Colonic mucosa (tissue), 4 donors: ENCODE results near the gene ALLC. TPM values are rescaled to one million over a fixed set of nuclear protein-coding genes. Genes with fewer than 3 reads are reported as not detected.
"Not testable (repeated sequence)": the region's sequence is repeated elsewhere in the genome, so short reads cannot be mapped to it uniquely, and the experiment has no call there.

Experiments
- DNase-seq: peaks from one replicate; pipeline ENCODE4 v3.0.0-alpha.2; 2020
- H3K27ac ChIP-seq: fragments of 200-600 bp; one replicate; pipeline ENCODE4 v1.8.0; 2021
- H3K27me3 ChIP-seq: fragments of 200-600 bp; one replicate; pipeline ENCODE4 v1.8.0; 2021
- H3K36me3 ChIP-seq: fragments of 200-600 bp; one replicate; pipeline ENCODE4 v1.8.0; 2021
- H3K4me1 ChIP-seq: fragments of 200-600 bp; one replicate; pipeline ENCODE4 v1.8.0; 2021; ENCODE audit warnings: mild to moderate bottlenecking
- H3K4me3 ChIP-seq: fragments of 200-600 bp; one replicate; pipeline ENCODE4 v1.8.0; 2021
- H3K9ac ChIP-seq, 2 donors: one replicate each; pipeline ENCODE4 v1.7.0; 2013; ENCODE audit warnings: control low read depth in 2 of 2, low read depth in 2 of 2, low read length in 2 of 2
- H3K9me3 ChIP-seq: fragments of 200-600 bp; one replicate; pipeline ENCODE4 v1.8.0; 2021
- intact Hi-C: fragments of 100-400 bp; cut with DNase I; formaldehyde crosslinking; loops from one replicate; pipeline ENCODE4 v1.14.1; 2022
- total RNA-seq, 2 donors: library from RNA; stranded (reverse); fragmentation: NEBNext Ultra II Directional in 1 of 2; extraction: Animal tissue kit (Norgen Biotek cat#: 25700) in 1 of 2; gene quantifications; one replicate each; pipeline ENCODE4 v1.2.1, GENCODE V29; 2021
- TF ChIP-seq, protein P1 (sequence below): fragments of 200-600 bp; IDR thresholded peaks from one replicate; pipeline ENCODE4 v1.8.0; 2022; ENCODE audit warnings: antibody characterized with exemption, mild to moderate bottlenecking
- donor health status: healthy.
- donor health status: DM: no; HTN: no; CAD: no.
- donor health status: DM: no; HTN: no; CAD: no.

ALLC gene
- total RNA-seq, 2 donors from 2014 or later = not detected

- no peaks in the 10 kb centered on the region for H3K27me3 ChIP-seq
- H3K4me3 ChIP-seq = no peak overlapping the region
- no peak overlapping the region for H3K9ac ChIP-seq
- intact Hi-C loops = no loop called here
- no peaks in the 10 kb centered on the region for H3K36me3 ChIP-seq
- H3K9me3 ChIP-seq = no peaks in the 10 kb centered on the region
- DNase-seq = no peak
- TF ChIP-seq, protein P1, sequence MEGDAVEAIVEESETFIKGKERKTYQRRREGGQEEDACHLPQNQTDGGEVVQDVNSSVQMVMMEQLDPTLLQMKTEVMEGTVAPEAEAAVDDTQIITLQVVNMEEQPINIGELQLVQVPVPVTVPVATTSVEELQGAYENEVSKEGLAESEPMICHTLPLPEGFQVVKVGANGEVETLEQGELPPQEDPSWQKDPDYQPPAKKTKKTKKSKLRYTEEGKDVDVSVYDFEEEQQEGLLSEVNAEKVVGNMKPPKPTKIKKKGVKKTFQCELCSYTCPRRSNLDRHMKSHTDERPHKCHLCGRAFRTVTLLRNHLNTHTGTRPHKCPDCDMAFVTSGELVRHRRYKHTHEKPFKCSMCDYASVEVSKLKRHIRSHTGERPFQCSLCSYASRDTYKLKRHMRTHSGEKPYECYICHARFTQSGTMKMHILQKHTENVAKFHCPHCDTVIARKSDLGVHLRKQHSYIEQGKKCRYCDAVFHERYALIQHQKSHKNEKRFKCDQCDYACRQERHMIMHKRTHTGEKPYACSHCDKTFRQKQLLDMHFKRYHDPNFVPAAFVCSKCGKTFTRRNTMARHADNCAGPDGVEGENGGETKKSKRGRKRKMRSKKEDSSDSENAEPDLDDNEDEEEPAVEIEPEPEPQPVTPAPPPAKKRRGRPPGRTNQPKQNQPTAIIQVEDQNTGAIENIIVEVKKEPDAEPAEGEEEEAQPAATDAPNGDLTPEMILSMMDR = no peak
- H3K4me1 ChIP-seq = no peaks in the 10 kb centered on the region
- no peak overlapping the region for H3K27ac ChIP-seq
Observed at GRCh38 chr2:3633089-3633981, 24.7 kb upstream of the ALLC start.

- Histone ChIP-seq H3K27me3 (no peaks in the 10 kb centered on the region), H3K9ac (no peak overlapping the region), H3K36me3 (no peaks in the 10 kb centered on the region), H3K4me3 (no peak overlapping the region), H3K9me3 (no peaks in the 10 kb centered on the region), H3K27ac (no peak overlapping the region), H3K4me1 (no peaks in the 10 kb centered on the region)
- intact Hi-C loops = no loop called here
- DNase-seq = no peak
- TF ChIP-seq, protein P1 = no peak
Observed at GRCh38 chr2:3633982-3634595, 23.9 kb upstream of the ALLC start.

- H3K9ac ChIP-seq = no peak overlapping the region
- TF ChIP-seq, protein P1 = no peak
- H3K4me3 ChIP-seq = no peak overlapping the region
- H3K27ac ChIP-seq = no peak overlapping the region
- no peaks in the 10 kb centered on the region for H3K4me1 ChIP-seq
- intact Hi-C loops = no loop called here
- H3K27me3 ChIP-seq = no peaks in the 10 kb centered on the region
- no peak for DNase-seq
- H3K9me3 ChIP-seq = no peaks in the 10 kb centered on the region
- no peaks in the 10 kb centered on the region for H3K36me3 ChIP-seq
Observed at GRCh38 chr2:3634596-3635121, 23.3 kb upstream of the ALLC start.

DNA sequence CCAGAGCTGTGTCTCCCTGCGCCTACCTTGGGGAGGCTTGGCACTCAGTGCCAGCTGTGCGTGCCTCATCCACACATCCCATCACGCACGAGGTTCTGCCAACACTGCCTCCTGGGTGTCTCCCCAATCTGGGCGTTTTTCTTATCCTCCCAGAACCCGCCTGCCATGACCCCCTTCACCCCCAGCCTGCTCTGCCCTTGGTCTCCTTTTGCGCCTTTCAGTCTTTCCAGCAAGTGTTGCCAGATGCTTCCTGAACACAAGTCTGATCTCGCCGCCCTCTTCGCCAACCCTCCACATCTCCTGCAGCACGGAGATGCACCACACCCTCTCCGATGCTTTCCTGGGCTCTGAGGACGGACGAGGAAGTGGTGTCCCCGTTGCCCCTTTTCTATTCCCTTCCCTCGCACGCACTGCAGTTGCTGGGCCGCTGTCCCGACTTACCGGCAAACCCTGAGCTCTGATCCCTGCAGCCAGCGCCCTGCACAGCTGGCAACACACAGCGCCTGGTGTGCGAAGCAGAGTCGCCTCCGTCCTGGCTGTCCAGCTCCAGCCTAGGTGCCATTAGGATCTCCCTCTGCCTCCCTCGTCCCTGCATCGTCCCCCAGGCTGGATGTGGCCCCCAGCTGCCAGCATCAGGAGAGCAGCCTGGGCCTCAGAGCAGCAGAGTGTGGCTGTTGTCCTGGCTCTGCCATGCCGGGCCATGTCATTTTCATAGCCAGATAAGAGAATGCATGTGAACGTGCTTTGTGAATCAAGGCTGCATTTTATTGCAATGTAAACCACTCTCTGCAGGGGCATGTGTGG lies 22.6 kb upstream of the ALLC start:
- Histone ChIP-seq H3K27ac (no peak overlapping the region), H3K36me3 (no peaks in the 10 kb centered on the region), H3K9ac (no peak overlapping the region), H3K4me3 (no peak overlapping the region), H3K27me3 (no peaks in the 10 kb centered on the region), H3K4me1 (no peaks in the 10 kb centered on the region), H3K9me3 (no peaks in the 10 kb centered on the region)
- DNase-seq = no peak
- intact Hi-C loops = no loop called here
- TF ChIP-seq, protein P1 = no peak

GRCh38 chr2:3635975-3636327 lies 22.0 kb upstream of the ALLC start:
- intact Hi-C loops, H3K36me3 ChIP-seq, H3K4me1 ChIP-seq, H3K27ac ChIP-seq, H3K9ac ChIP-seq, H3K27me3 ChIP-seq, DNase-seq, H3K4me3 ChIP-seq, H3K9me3 ChIP-seq: not testable (repeated sequence)
